Endothelial cell (in vitro differentiated cells): ENCODE data around the gene B4GALNT1. TPM values are rescaled to one million over a fixed set of nuclear protein-coding genes. Genes with fewer than 3 reads are reported as not detected.
A peak's percentile ranks its signal among the peaks of the same experiment; 100 is the strongest.

ENCODE experiments used
- DNase-seq: peaks from one replicate; pipeline ENCODE4 v3.0.0; 2021; ENCODE audit warnings: low spot score
- H3K27ac Mint-ChIP-seq: one replicate; pipeline ENCODE4 v1.8.0; 2021; ENCODE audit warnings: mixed read lengths, inconsistent platforms; ENCODE audit not compliant: unreplicated experiment
- H3K27me3 Mint-ChIP-seq: one replicate; pipeline ENCODE4 v1.8.0; 2021; ENCODE audit warnings: mild to moderate bottlenecking, moderate library complexity, mixed read lengths, inconsistent platforms; ENCODE audit not compliant: unreplicated experiment
- H3K36me3 Mint-ChIP-seq: one replicate; pipeline ENCODE4 v1.8.0; 2021; ENCODE audit warnings: mild to moderate bottlenecking, low read depth, mixed read lengths, inconsistent platforms; ENCODE audit not compliant: unreplicated experiment
- H3K4me1 Mint-ChIP-seq: one replicate; pipeline ENCODE4 v1.8.0; 2021; ENCODE audit warnings: mild to moderate bottlenecking, mixed read lengths, inconsistent platforms; ENCODE audit not compliant: unreplicated experiment
- H3K4me3 Mint-ChIP-seq: one replicate; pipeline ENCODE4 v1.8.0; 2021; ENCODE audit warnings: mild to moderate bottlenecking, mixed read lengths, inconsistent platforms; ENCODE audit not compliant: unreplicated experiment
- H3K9me3 Mint-ChIP-seq: one replicate; pipeline ENCODE4 v1.8.0; 2021; ENCODE audit warnings: mixed read lengths, inconsistent platforms; ENCODE audit not compliant: unreplicated experiment
- CTCF ChIP-seq: fragments of 200-600 bp; sonication (generic); IDR thresholded peaks from one replicate; pipeline ENCODE4 v1.5.0; 2021; ENCODE audit warnings: antibody characterized with exemption; ENCODE audit not compliant: unreplicated experiment
- total RNA-seq: library from RNA; stranded (reverse); fragmentation: NEBNext Ultra II Directional; extraction: Animal tissue kit (Norgen Biotek cat#: 25700); gene quantifications from one replicate; pipeline ENCODE4 v1.2.1, GENCODE V29; 2021; ENCODE audit not compliant: unreplicated experiment

The B4GALNT1 gene
- total RNA-seq, 1 donor from 2014 or later, result 1.3 TPM

- Mint-ChIP-seq H3K27me3 (peaks cover 14% of the 10 kb centered on the region), H3K4me3 (peak overlapping the region; percentile 84), H3K4me1 (peaks cover 3% of the 10 kb centered on the region), H3K27ac (no peak overlapping the region), H3K9me3 (no peaks in the 10 kb centered on the region), H3K36me3 (peaks cover 27% of the 10 kb centered on the region)
- TF ChIP-seq CTCF, result no peak
- DNase-seq, result no peak
Observed at GRCh38 chr12:57611827-57612710, 20.9 kb downstream of the B4GALNT1 start.

- Mint-ChIP-seq H3K4me3 (peak within 1 kb of the TSS; percentile 87), H3K36me3 (peaks cover 31% of the 10 kb centered on the region), H3K4me1 (peaks cover 3% of the 10 kb centered on the region), H3K27me3 (peaks cover 13% of the 10 kb centered on the region), H3K27ac (no peak within 1 kb of the TSS), H3K9me3 (no peaks in the 10 kb centered on the region)
- TF ChIP-seq CTCF, result no peak
- DNase-seq, result peak; percentile 60
Observed at GRCh38 chr12:57611108-57611826, 21.7 kb downstream of the B4GALNT1 start, which contains the start of gene ARHGEF25. Gene ARHGEF25, plus strand, starts transcription at chr12:57611435. Its CDS starts 460 bp downstream, at chr12:57611895.

- Mint-ChIP-seq H3K4me3 (peak overlapping the region; percentile 87), H3K4me1 (peaks cover 6% of the 10 kb centered on the region), H3K27ac (no peak overlapping the region), H3K36me3 (peaks cover 27% of the 10 kb centered on the region), H3K9me3 (no peaks in the 10 kb centered on the region), H3K27me3 (peaks cover 11% of the 10 kb centered on the region)
- TF ChIP-seq CTCF, result no peak
- DNase-seq, result no peak
Observed at GRCh38 chr12:57610554-57611107, 22.4 kb downstream of the B4GALNT1 start.

GRCh38 chr12:57609781-57610553 is 23.0 kb downstream of the B4GALNT1 start:
- Mint-ChIP-seq H3K36me3 (peaks cover 20% of the 10 kb centered on the region), H3K9me3 (no peaks in the 10 kb centered on the region), H3K4me3 (peak overlapping the region; percentile 87), H3K27ac (no peak overlapping the region), H3K4me1 (peaks cover 7% of the 10 kb centered on the region), H3K27me3 (peaks cover 9% of the 10 kb centered on the region)
- no peak for DNase-seq
- no peak for TF ChIP-seq CTCF
